OCI-LY3 (cell line): Measurements from ENCODE around the gene PTPRN2.

Experiments
- H2AFZ ChIP-seq: fragments of 200-600, 300-600 bp; shearing (Covaris generic); 2 replicates; pipeline ENCODE4 v1.6.0; 2014; ENCODE audit warnings: antibody characterized with exemption, low read depth, low read length
- H3K27ac ChIP-seq: fragments of 200-600, 300-600 bp; sonication (generic); 2 replicates; pipeline ENCODE4 v1.5.1; 2014; ENCODE audit warnings: mild to moderate bottlenecking, low read length, moderate library complexity, mixed read lengths
- H3K27me3 ChIP-seq: fragments of 200-600, 300-600 bp; sonication (generic); 2 replicates; pipeline ENCODE4 v1.6.1; 2014; ENCODE audit warnings: low read depth, low read length, mixed read lengths
- H3K36me3 ChIP-seq: fragments of 200-600, 300-600 bp; sonication (generic); replicated peaks from 2 replicates; pipeline ENCODE3; 2014; ENCODE audit warnings: low read depth, low read length, mixed read lengths
- H3K4me1 ChIP-seq: fragments of 300-600, 200-600 bp; sonication (generic); 2 replicates; pipeline ENCODE4 v1.6.1; 2014; ENCODE audit warnings: low read length, mixed read lengths
- H3K4me2 ChIP-seq: fragments of 200-600, 300-600 bp; sonication (generic); 2 replicates; pipeline ENCODE4 v1.6.1; 2014; ENCODE audit warnings: low read length, mixed read lengths
- H3K4me3 ChIP-seq: fragments of 300-600, 200-600 bp; sonication (generic); 2 replicates; pipeline ENCODE4 v1.5.1; 2014; ENCODE audit warnings: antibody characterized with exemption, mild to moderate bottlenecking, low read length, moderate library complexity
- H3K79me2 ChIP-seq: fragments of 300-600, 200-600 bp; shearing (Covaris generic); 2 replicates; pipeline ENCODE4 v1.6.1; 2014; ENCODE audit warnings: mild to moderate bottlenecking, low read length, mixed read lengths
- H3K9ac ChIP-seq: fragments of 300-600, 200-600 bp; shearing (Covaris generic); 2 replicates; pipeline ENCODE4 v1.6.0; 2014; ENCODE audit warnings: mild to moderate bottlenecking, low read length, moderate library complexity
- H3K9me3 ChIP-seq: fragments of 200-600, 300-600 bp; shearing (Covaris generic); 2 replicates; pipeline ENCODE4 v1.6.1; 2014; ENCODE audit warnings: low read length, mixed read lengths; ENCODE audit not compliant: insufficient read depth
- H4K20me1 ChIP-seq: fragments of 200-600, 300-600 bp; sonication (generic); 2 replicates; pipeline ENCODE4 v1.6.1; 2016; ENCODE audit warnings: low read length, mixed read lengths; ENCODE audit not compliant: insufficient read depth
- CTCF ChIP-seq: fragments of 200-600, 300-600 bp; sonication (generic); IDR thresholded peaks from 2 replicates; pipeline ENCODE4 v1.5.1; 2014; ENCODE audit warnings: antibody characterized with exemption, low read length, low read depth
- EZH2phosphoT487 ChIP-seq: fragments of 200-600 bp; shearing (Covaris generic); IDR thresholded peaks from 2 replicates; pipeline ENCODE4 v1.6.1; 2018; ENCODE audit warnings: antibody characterized with exemption, mixed run types, low read depth

The PTPRN2 gene

GRCh38 chr7:158278745-158279320, 308.8 kb downstream of the PTPRN2 start:
- TF ChIP-seq EZH2phosphoT487 (no peak), CTCF (no peak)
- no peaks in the 10 kb centered on the region for H3K27me3 ChIP-seq
- no peak overlapping the region for H3K27ac ChIP-seq
- no peaks in the 10 kb centered on the region for H3K4me1 ChIP-seq
- H4K20me1 ChIP-seq = no peaks in the 10 kb centered on the region
- H3K4me2 ChIP-seq = no peak overlapping the region
- no peak overlapping the region for H3K9ac ChIP-seq
- no peaks in the 10 kb centered on the region for H3K9me3 ChIP-seq
- no peak overlapping the region for H3K4me3 ChIP-seq
- H3K79me2 ChIP-seq = no peaks in the 10 kb centered on the region
- no peaks in the 10 kb centered on the region for H3K36me3 ChIP-seq
- no peak overlapping the region for H2AFZ ChIP-seq

GRCh38 chr7:158277219-158278141, 310.1 kb downstream of the PTPRN2 start:
- H3K9me3 ChIP-seq = no peaks in the 10 kb centered on the region

GRCh38 chr7:158276414-158277218, 311.0 kb downstream of the PTPRN2 start:
- Histone ChIP-seq H3K4me1 (no peaks in the 10 kb centered on the region), H3K79me2 (no peaks in the 10 kb centered on the region), H3K4me2 (no peak overlapping the region), H3K9ac (no peak overlapping the region), H2AFZ (no peak overlapping the region), H3K27ac (no peak overlapping the region), H3K4me3 (no peak overlapping the region), H4K20me1 (no peaks in the 10 kb centered on the region), H3K9me3 (no peaks in the 10 kb centered on the region), H3K27me3 (no peaks in the 10 kb centered on the region), H3K36me3 (no peaks in the 10 kb centered on the region)
- TF ChIP-seq EZH2phosphoT487 (no peak), CTCF (no peak)

More at GRCh38 chr7:158277219-158278141, 310.1 kb downstream of the PTPRN2 start:
- Histone ChIP-seq H3K79me2 (no peaks in the 10 kb centered on the region), H3K27ac (no peak overlapping the region), H3K4me2 (no peak overlapping the region), H3K4me1 (no peaks in the 10 kb centered on the region), H3K9ac (no peak overlapping the region), H2AFZ (no peak overlapping the region), H3K27me3 (no peaks in the 10 kb centered on the region), H3K36me3 (no peaks in the 10 kb centered on the region), H4K20me1 (no peaks in the 10 kb centered on the region), H3K4me3 (no peak overlapping the region)
- no peak for TF ChIP-seq CTCF
- no peak for TF ChIP-seq EZH2phosphoT487
